ENCODE measurements around the gene PUS10.
A peak's percentile ranks its signal among the peaks of the same experiment; 100 is the strongest.

PUS10 gene

GRCh38 chr2:60899230-60899891 is 118.7 kb downstream of the PUS10 start:
- H3K36me3 Mint-ChIP-seq: peaks cover 63% of the 10 kb centered on the region
- ATAC-seq: peak; percentile 85
- no peaks in the 10 kb centered on the region for H3K27me3 Mint-ChIP-seq
- peaks cover 52% of the 10 kb centered on the region for H3K4me1 Mint-ChIP-seq
- peak overlapping the region; percentile 68 for H3K4me3 Mint-ChIP-seq
- peak overlapping the region; percentile 77 for H3K27ac Mint-ChIP-seq
- H3K9me3 Mint-ChIP-seq: no peaks in the 10 kb centered on the region

- ATAC-seq: no peak
- Mint-ChIP-seq H3K4me3 (peak overlapping the region; percentile 60), H3K27me3 (no peaks in the 10 kb centered on the region), H3K9me3 (no peaks in the 10 kb centered on the region), H3K4me1 (peaks cover 56% of the 10 kb centered on the region), H3K27ac (peak overlapping the region; percentile 77), H3K36me3 (peaks cover 69% of the 10 kb centered on the region)
Observed at GRCh38 chr2:60898567-60898966, 119.5 kb downstream of the PUS10 start.
